MG63 (cell line): ENCODE measurements around the gene BDH1. TPM values are rescaled to one million over a fixed set of nuclear protein-coding genes. Genes with fewer than 3 reads are reported as not detected.
A peak's percentile ranks its signal among the peaks of the same experiment; 100 is the strongest.

ENCODE experiments used
- DNase-seq: peaks from one replicate; pipeline ENCODE4 v3.0.0-alpha.2; 2020
- H3K27me3 ChIP-seq: fragments of 250-450 bp; sonication (Bioruptor Pico); 2 replicates; pipeline ENCODE4 v1.5.1; 2020; ENCODE audit warnings: mild to moderate bottlenecking, moderate library complexity
- H3K36me3 ChIP-seq: fragments of 250-450 bp; sonication (Bioruptor Pico); 2 replicates; pipeline ENCODE4 v1.5.1; 2020; ENCODE audit warnings: mild to moderate bottlenecking, moderate library complexity
- H3K4me3 ChIP-seq: fragments of 250-450 bp; sonication (Bioruptor Pico); 2 replicates; pipeline ENCODE4 v1.5.1; 2020; ENCODE audit warnings: mild to moderate bottlenecking, moderate library complexity
- H3K9me3 ChIP-seq: fragments of 250-450 bp; sonication (Bioruptor Pico); 2 replicates; pipeline ENCODE4 v1.5.1; 2020; ENCODE audit warnings: mild to moderate bottlenecking, moderate library complexity
- total RNA-seq: library from RNA; depleted of rRNA; stranded (reverse); fragments of >200 nt; shearing (Covaris generic); gene quantifications from 2 replicates; pipeline ENCODE4 v1.2.3, GENCODE V29; 2014; ENCODE audit warnings: low replicate concordance

The BDH1 gene
- total RNA-seq, 1 experiment from 2014 or later: 2.2 TPM

- H3K27me3 ChIP-seq: peaks cover 1% of the 10 kb centered on the region; the same call in 1 of the 2 replicates
- H3K9me3 ChIP-seq: peaks cover 17% of the 10 kb centered on the region
- no peak for DNase-seq
- no peaks in the 10 kb centered on the region for H3K36me3 ChIP-seq
- no peak overlapping the region for H3K4me3 ChIP-seq
These were observed 8.5 kb upstream of the BDH1 start for GRCh38 chr3:197564097-197564843.

GRCh38 chr3:197562398-197563251 is 6.9 kb upstream of the BDH1 start:
- H3K27me3 ChIP-seq: peaks cover 12% of the 10 kb centered on the region
- H3K4me3 ChIP-seq: no peak overlapping the region
- no peak for DNase-seq
- H3K36me3 ChIP-seq: no peaks in the 10 kb centered on the region
- H3K9me3 ChIP-seq: peaks cover 15% of the 10 kb centered on the region

GRCh38 chr3:197561926-197562325 is 6.2 kb upstream of the BDH1 start:
- Histone ChIP-seq H3K27me3 (peaks cover 17% of the 10 kb centered on the region), H3K36me3 (no peaks in the 10 kb centered on the region), H3K9me3 (peaks cover 15% of the 10 kb centered on the region), H3K4me3 (no peak overlapping the region)
- DNase-seq: no peak

GRCh38 chr3:197559651-197560050 is 3.9 kb upstream of the BDH1 start:
- H3K4me3 ChIP-seq: no peak overlapping the region
- H3K27me3 ChIP-seq: peaks cover 37% of the 10 kb centered on the region
- DNase-seq: no peak
- peaks cover 7% of the 10 kb centered on the region for H3K9me3 ChIP-seq
- H3K36me3 ChIP-seq: no peaks in the 10 kb centered on the region

- Histone ChIP-seq H3K36me3 (no peaks in the 10 kb centered on the region), H3K9me3 (no peaks in the 10 kb centered on the region), H3K27me3 (peaks cover 37% of the 10 kb centered on the region), H3K4me3 (peak overlapping the region; percentile 84)
- DNase-seq: peak; percentile 98
These were observed 1.0 kb downstream of the BDH1 start for GRCh38 chr3:197554562-197555280.

- Histone ChIP-seq H3K27me3 (peaks cover 35% of the 10 kb centered on the region), H3K9me3 (no peaks in the 10 kb centered on the region), H3K4me3 (peak overlapping the region; percentile 84), H3K36me3 (no peaks in the 10 kb centered on the region)
- DNase-seq: no peak
These were observed 1.6 kb downstream of the BDH1 start for GRCh38 chr3:197554196-197554561.

- Histone ChIP-seq H3K4me3 (no peak overlapping the region), H3K9me3 (no peaks in the 10 kb centered on the region), H3K36me3 (no peaks in the 10 kb centered on the region), H3K27me3 (peaks cover 23% of the 10 kb centered on the region)
- DNase-seq: no peak
These were observed 3.6 kb downstream of the BDH1 start for GRCh38 chr3:197552198-197552597.

GRCh38 chr3:197550489-197550888 is 5.3 kb downstream of the BDH1 start:
- Histone ChIP-seq H3K9me3 (no peaks in the 10 kb centered on the region), H3K4me3 (no peak overlapping the region), H3K36me3 (no peaks in the 10 kb centered on the region), H3K27me3 (peaks cover 6% of the 10 kb centered on the region)
- no peak for DNase-seq

GRCh38 chr3:197549261-197549885 is 6.4 kb downstream of the BDH1 start:
- no peak overlapping the region for H3K4me3 ChIP-seq
- no peak for DNase-seq
- no peaks in the 10 kb centered on the region for H3K36me3 ChIP-seq
- no peaks in the 10 kb centered on the region for H3K27me3 ChIP-seq
- no peaks in the 10 kb centered on the region for H3K9me3 ChIP-seq

- Histone ChIP-seq H3K27me3 (no peaks in the 10 kb centered on the region), H3K4me3 (no peak overlapping the region), H3K9me3 (no peaks in the 10 kb centered on the region), H3K36me3 (no peaks in the 10 kb centered on the region)
- no peak for DNase-seq
These were observed 8.3 kb downstream of the BDH1 start for GRCh38 chr3:197547306-197548011.

- no peak overlapping the region for H3K4me3 ChIP-seq
- H3K27me3 ChIP-seq: no peaks in the 10 kb centered on the region
- no peaks in the 10 kb centered on the region for H3K36me3 ChIP-seq
- DNase-seq: no peak
- H3K9me3 ChIP-seq: no peaks in the 10 kb centered on the region
These were observed 9.3 kb downstream of the BDH1 start for GRCh38 chr3:197546307-197547085.

GRCh38 chr3:197545571-197545970 is 10.2 kb downstream of the BDH1 start:
- Histone ChIP-seq H3K36me3 (no peaks in the 10 kb centered on the region), H3K9me3 (no peaks in the 10 kb centered on the region), H3K27me3 (no peaks in the 10 kb centered on the region), H3K4me3 (no peak overlapping the region)
- DNase-seq: no peak

GRCh38 chr3:197545101-197545500 is 10.7 kb downstream of the BDH1 start:
- no peak for DNase-seq
- Histone ChIP-seq H3K4me3 (no peak overlapping the region), H3K9me3 (no peaks in the 10 kb centered on the region), H3K27me3 (no peaks in the 10 kb centered on the region), H3K36me3 (no peaks in the 10 kb centered on the region)

GRCh38 chr3:197542741-197543454 is 12.9 kb downstream of the BDH1 start:
- Histone ChIP-seq H3K4me3 (no peak overlapping the region), H3K27me3 (no peaks in the 10 kb centered on the region), H3K36me3 (no peaks in the 10 kb centered on the region), H3K9me3 (no peaks in the 10 kb centered on the region)
- no peak for DNase-seq
